Liver (tissue), 3 donors: ENCODE measurements around the gene SLC6A17.

ENCODE experiments used
- CTCF ChIP-seq: fragments of 150-350 bp; IDR thresholded peaks from 2 replicates; pipeline ENCODE4 v1.5.1; 2017; ENCODE audit warnings: improper control_type of control experiment, low read depth, low read length; ENCODE audit not compliant: missing input control
- EGR1 ChIP-seq, 2 donors: IDR thresholded peaks; 2 replicates each; pipeline ENCODE4 v1.6.1; 2016 to 2018; ENCODE audit warnings: antibody characterized with exemption in 2 of 2, low read depth in 2 of 2
- FOXA1 ChIP-seq: IDR thresholded peaks from 2 replicates; pipeline ENCODE4 v1.6.1; 2016; ENCODE audit warnings: antibody characterized with exemption
- GABPA ChIP-seq, 2 donors: IDR thresholded peaks in 1 of 2; conservative IDR thresholded peaks in 1 of 2; 2 replicates each; pipeline ENCODE4 v1.6.1; 2016; ENCODE audit warnings: antibody characterized with exemption in 2 of 2, mild to moderate bottlenecking in 1 of 2, moderate library complexity in 1 of 2
- MAX ChIP-seq: IDR thresholded peaks from 2 replicates; pipeline ENCODE4 v1.6.1; 2016; ENCODE audit warnings: antibody characterized with exemption
- REST ChIP-seq: IDR thresholded peaks from 2 replicates; pipeline ENCODE4 v1.6.1; 2016; ENCODE audit warnings: antibody characterized with exemption, mild to moderate bottlenecking
- TAF1 ChIP-seq: conservative IDR thresholded peaks from 2 replicates; pipeline ENCODE4 v1.6.1; 2016; ENCODE audit warnings: antibody characterized with exemption, mild to moderate bottlenecking
- ZBTB33 ChIP-seq: IDR thresholded peaks from 2 replicates; pipeline ENCODE4 v1.6.1; 2016; ENCODE audit warnings: antibody characterized with exemption
- donor health status: healthy.
- donor health status: healthy.

- no peak for TF ChIP-seq CTCF
- TF ChIP-seq REST, result no peak
- TF ChIP-seq TAF1, result no peak
- TF ChIP-seq GABPA (IDR thresholded peaks at IDR 0.05 in 1 of 2, conservative IDR thresholded peaks at IDR 0.05 in 1 of 2), result no peak
- TF ChIP-seq ZBTB33, result no peak
- no peak for TF ChIP-seq MAX
- no peak for TF ChIP-seq EGR1 (IDR thresholded peaks at IDR 0.05; ENCODE audit: low read depth in 2 of 2)
- no peak for TF ChIP-seq FOXA1
Observed at GRCh38 chr1:110165761-110166231, 15.5 kb downstream of the SLC6A17 start.
